Activated naive CD8-positive, alpha-beta T cell treated with anti-CD3 and anti-CD28 coated beads, Interleukin-2, amount 10 ng/mL, durations not matched to agents 7 days and 5 days (primary cell): Measurements from ENCODE around the gene ANO2. TPM values are rescaled to one million over a fixed set of nuclear protein-coding genes. Genes with fewer than 3 reads are reported as not detected.

ENCODE experiments used
- ATAC-seq: fragments of 150-1000 bp; cut with Tn5 transposase; one replicate; pipeline ENCODE4 v1.10.0; 2021; ENCODE audit warnings: low read depth, moderate library complexity
- POLR2A ChIA-PET: fragments of 350-600 bp; sonication (Branson Sonifier 250); formaldehyde crosslinking; loops from one replicate; lab custom pipeline; 2021; ENCODE audit warnings: antibody characterized with exemption; lab: Charles Lee
- DNase-seq: peaks from one replicate; pipeline ENCODE4 v3.0.0; 2021
- H3K27ac Mint-ChIP-seq: one replicate; pipeline ENCODE4 v1.8.0; 2022; ENCODE audit warnings: mild to moderate bottlenecking, mixed read lengths
- H3K27me3 Mint-ChIP-seq: one replicate; pipeline ENCODE4 v1.8.0; 2022; ENCODE audit warnings: mild to moderate bottlenecking, moderate library complexity, mixed read lengths
- H3K36me3 Mint-ChIP-seq: one replicate; pipeline ENCODE4 v1.8.0; 2021; ENCODE audit warnings: mild to moderate bottlenecking, mixed read lengths
- H3K4me1 Mint-ChIP-seq: one replicate; pipeline ENCODE4 v1.8.0; 2021; ENCODE audit warnings: mixed read lengths
- H3K4me3 Mint-ChIP-seq: one replicate; pipeline ENCODE4 v1.8.0; 2022; ENCODE audit warnings: mild to moderate bottlenecking, moderate library complexity, mixed read lengths
- H3K9me3 Mint-ChIP-seq: one replicate; pipeline ENCODE4 v1.8.0; 2021; ENCODE audit warnings: mixed read lengths
- total RNA-seq, 2 experiments: library from RNA; stranded (reverse); gene quantifications; one replicate each; pipeline ENCODE4 v1.2.3, GENCODE V29; 2021

Gene ANO2
- total RNA-seq, 2 experiments from 2014 or later = not detected

DNA sequence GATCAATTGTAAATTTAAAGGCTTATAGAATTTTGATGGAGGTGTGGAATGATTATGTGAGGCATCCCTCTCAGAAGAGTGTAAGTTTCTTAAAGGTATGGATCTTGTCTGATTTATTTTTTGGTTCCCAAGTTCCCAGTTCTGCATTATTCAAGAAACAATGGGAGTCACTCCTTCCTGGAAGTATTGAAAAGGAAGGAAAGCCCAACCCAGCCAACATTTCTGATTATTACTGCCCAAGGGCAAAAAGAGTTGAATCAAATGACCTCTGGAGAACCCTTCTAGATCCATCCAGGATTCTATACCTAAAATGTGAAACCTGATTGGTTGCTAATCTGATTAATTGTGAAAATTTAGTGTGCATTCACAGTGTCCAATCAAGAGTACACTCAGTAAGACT lies 166.2 kb downstream of the ANO2 start:
- POLR2A ChIA-PET = no interaction called here
- Mint-ChIP-seq H3K36me3 (no peaks in the 10 kb centered on the region), H3K9me3 (no peaks in the 10 kb centered on the region), H3K4me3 (no peak overlapping the region), H3K4me1 (no peaks in the 10 kb centered on the region), H3K27ac (no peak overlapping the region), H3K27me3 (peaks cover 13% of the 10 kb centered on the region)
- ATAC-seq (no peak), DNase-seq (no peak)

DNA sequence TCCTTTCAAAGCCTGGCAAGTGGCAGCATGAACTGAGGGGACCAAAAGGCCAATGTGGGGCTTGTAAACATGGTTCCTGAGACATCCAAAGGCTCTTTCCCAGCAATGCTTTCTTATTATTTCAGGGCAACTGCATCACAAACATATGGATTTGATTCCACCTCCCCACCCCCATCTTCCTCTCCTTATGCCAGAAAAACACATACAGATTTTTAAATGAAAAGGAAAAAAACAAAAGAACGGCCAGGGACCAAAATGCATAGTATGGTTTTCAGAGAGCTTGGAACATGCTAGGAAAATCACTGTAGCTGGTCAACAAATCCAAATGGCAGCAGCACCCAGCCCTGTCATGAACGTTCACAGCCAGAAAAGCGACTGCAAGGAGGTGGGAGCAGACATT lies 167.6 kb downstream of the ANO2 start:
- H3K27me3 Mint-ChIP-seq = peaks cover 16% of the 10 kb centered on the region
- no peak for ATAC-seq

DNA sequence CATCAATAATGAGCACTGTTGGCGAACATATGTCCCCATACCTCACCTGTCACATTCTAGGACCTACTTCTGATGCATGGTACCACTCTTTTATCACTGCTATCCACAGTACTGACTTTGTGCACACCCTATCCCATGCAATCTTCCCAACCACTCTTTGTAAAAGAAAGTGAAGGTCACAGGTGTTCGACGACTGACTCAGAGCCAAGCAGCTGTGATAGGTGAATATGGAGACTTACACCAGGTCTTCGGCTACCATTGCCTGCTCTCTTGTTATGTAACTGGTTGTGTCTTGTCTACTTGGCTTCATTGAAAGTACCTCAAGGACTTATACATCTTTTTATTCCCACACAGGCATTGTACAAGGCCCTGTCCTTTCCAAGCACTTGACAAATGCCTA lies 169.0 kb downstream of the ANO2 start:
- no peak overlapping the region for H3K27ac Mint-ChIP-seq
- POLR2A ChIA-PET = no interaction called here
- no peaks in the 10 kb centered on the region for H3K4me1 Mint-ChIP-seq
- peaks cover 16% of the 10 kb centered on the region for H3K27me3 Mint-ChIP-seq
- no peak for ATAC-seq
- H3K36me3 Mint-ChIP-seq = no peaks in the 10 kb centered on the region
- no peak for DNase-seq
- H3K9me3 Mint-ChIP-seq = no peaks in the 10 kb centered on the region
- H3K4me3 Mint-ChIP-seq = no peak overlapping the region

More for the DNA sequence above, 167.6 kb downstream of the ANO2 start:
- Mint-ChIP-seq H3K36me3 (no peaks in the 10 kb centered on the region), H3K27ac (no peak overlapping the region), H3K9me3 (no peaks in the 10 kb centered on the region), H3K4me1 (no peaks in the 10 kb centered on the region), H3K4me3 (no peak overlapping the region)
- DNase-seq = no peak
- POLR2A ChIA-PET = no interaction called here

DNA sequence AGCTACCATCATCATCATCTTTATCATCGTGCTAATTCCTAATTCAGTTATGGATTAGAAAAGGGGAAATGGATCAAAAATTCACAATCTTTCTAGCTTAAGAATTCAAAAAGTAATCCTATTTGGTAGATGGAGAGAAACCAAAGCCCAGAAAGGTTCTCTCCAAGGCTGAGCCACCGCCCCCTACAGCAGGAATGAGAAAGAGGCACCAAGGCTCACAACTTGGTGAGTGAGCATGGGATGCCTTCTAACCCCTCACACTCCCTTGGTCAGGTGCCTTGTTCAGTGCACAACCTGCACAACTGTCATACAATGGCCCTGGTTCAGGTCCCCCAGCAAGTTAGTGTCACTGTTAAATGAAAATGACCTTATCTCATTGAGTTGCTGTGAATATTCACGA lies 171.5 kb downstream of the ANO2 start:
- H3K27me3 Mint-ChIP-seq = peaks cover 15% of the 10 kb centered on the region
- no peaks in the 10 kb centered on the region for H3K36me3 Mint-ChIP-seq
- DNase-seq (no peak), ATAC-seq (no peak)
- H3K27ac Mint-ChIP-seq = no peak overlapping the region
- no peaks in the 10 kb centered on the region for H3K4me1 Mint-ChIP-seq
- POLR2A ChIA-PET = no interaction called here
- H3K9me3 Mint-ChIP-seq = no peaks in the 10 kb centered on the region
- no peak overlapping the region for H3K4me3 Mint-ChIP-seq

DNA sequence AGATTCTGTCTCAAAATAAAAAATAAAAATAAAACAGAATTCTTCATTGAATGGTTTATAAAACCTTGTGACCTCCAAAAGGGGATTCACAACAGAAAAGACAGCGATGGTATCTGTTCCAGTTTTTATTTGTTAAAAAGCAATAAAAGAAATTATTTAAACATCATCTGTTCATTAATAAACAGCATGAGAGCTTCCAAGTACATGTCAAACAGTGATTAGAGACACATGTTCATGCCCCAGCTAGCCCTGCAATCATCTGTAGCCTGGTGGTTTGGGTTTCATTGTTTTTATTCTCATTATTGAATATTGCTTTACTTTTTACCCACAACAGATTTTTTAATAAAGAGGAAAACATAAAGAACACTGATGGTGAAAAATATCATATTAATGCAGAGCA lies 173.3 kb downstream of the ANO2 start:
- POLR2A ChIA-PET = no interaction called here
- H3K27me3 Mint-ChIP-seq = peaks cover 5% of the 10 kb centered on the region
- DNase-seq (no peak), ATAC-seq (no peak)
- no peak overlapping the region for H3K27ac Mint-ChIP-seq
- H3K9me3 Mint-ChIP-seq = no peaks in the 10 kb centered on the region
- H3K4me1 Mint-ChIP-seq = no peaks in the 10 kb centered on the region
- H3K4me3 Mint-ChIP-seq = no peak overlapping the region
- H3K36me3 Mint-ChIP-seq = no peaks in the 10 kb centered on the region

DNA sequence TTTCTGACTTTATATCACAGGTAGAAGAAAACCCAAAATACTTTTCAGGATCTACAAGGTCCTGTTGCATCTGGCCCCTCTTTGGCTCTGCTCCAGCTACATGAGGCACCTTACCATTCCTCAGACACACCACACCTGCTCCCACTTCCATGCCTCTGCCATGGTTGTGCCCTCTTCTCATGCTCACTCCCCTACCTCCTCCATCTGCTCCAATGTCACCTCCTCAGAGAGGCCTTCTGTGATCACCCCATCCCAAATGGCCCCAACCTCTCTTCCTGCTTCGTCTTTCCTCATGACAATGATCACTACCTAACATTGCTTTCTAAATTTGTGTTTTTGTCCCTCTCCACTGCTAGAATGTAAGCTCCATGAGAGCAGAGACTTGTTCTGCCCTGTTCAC lies 174.3 kb downstream of the ANO2 start:
- DNase-seq (no peak), ATAC-seq (no peak)
- Mint-ChIP-seq H3K4me3 (no peak overlapping the region), H3K27me3 (peaks cover 3% of the 10 kb centered on the region), H3K27ac (no peak overlapping the region), H3K36me3 (no peaks in the 10 kb centered on the region), H3K4me1 (no peaks in the 10 kb centered on the region), H3K9me3 (no peaks in the 10 kb centered on the region)
- POLR2A ChIA-PET = no interaction called here

DNA sequence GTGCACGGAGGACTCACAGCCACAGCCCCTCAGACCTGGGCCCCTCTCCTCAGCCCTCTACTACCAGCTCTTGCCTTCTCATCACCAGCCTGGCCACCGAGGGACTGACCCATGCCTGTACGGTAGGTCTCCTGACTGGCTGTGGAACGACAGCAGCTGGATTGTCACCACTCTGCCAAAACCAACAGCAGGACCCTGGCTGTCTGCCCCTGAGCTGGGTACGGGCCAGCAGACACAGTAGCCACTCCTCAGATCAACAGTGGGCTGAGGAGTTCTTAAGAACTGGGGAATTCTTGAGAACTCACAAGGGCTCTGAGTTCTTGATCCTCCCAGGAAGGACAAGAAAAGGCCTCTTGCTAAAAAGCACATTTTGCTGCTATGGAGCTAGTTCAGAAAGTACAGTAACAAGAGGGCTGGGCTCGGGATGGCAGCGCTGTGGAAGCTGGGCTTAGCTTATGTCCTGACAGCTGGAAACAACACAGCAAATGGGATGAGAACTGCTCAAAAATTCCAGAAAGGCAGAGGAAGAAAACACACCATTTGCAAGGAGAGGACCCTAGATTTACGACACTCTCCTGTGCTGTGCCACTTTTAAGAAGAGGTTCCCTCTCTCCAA lies 176.4 kb downstream of the ANO2 start:
- ATAC-seq (no peak), DNase-seq (no peak)
- no peaks in the 10 kb centered on the region for H3K36me3 Mint-ChIP-seq
- no peaks in the 10 kb centered on the region for H3K9me3 Mint-ChIP-seq
- H3K27ac Mint-ChIP-seq = no peak overlapping the region
- H3K27me3 Mint-ChIP-seq = peaks cover 2% of the 10 kb centered on the region
- POLR2A ChIA-PET = no interaction called here
- H3K4me3 Mint-ChIP-seq = no peak overlapping the region
- no peaks in the 10 kb centered on the region for H3K4me1 Mint-ChIP-seq

DNA sequence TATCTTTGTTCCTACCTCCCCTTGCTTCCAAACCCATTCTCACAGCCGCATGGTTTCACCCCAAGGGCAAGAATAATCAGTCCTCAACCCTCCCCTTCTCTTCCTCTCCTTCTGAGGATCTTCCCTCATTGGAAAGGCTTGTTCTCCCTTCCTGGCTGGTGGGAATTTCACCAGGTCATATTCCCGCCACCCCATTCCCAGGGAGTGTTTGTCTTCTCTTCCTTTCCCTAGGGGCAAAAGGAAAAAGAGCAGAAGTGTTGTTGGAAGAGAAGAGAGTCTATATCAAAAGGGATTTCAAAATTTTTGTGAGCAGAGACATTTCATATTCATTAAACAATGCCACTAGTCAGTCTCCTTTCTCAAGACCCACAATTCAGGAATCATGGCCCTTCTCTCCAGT lies 176.9 kb downstream of the ANO2 start:
- no peaks in the 10 kb centered on the region for H3K9me3 Mint-ChIP-seq
- ATAC-seq = no peak
- POLR2A ChIA-PET = no interaction called here
- no peak overlapping the region for H3K27ac Mint-ChIP-seq
- no peaks in the 10 kb centered on the region for H3K36me3 Mint-ChIP-seq
- no peak overlapping the region for H3K4me3 Mint-ChIP-seq
- no peaks in the 10 kb centered on the region for H3K4me1 Mint-ChIP-seq
- peaks cover 4% of the 10 kb centered on the region for H3K27me3 Mint-ChIP-seq
- no peak for DNase-seq

DNA sequence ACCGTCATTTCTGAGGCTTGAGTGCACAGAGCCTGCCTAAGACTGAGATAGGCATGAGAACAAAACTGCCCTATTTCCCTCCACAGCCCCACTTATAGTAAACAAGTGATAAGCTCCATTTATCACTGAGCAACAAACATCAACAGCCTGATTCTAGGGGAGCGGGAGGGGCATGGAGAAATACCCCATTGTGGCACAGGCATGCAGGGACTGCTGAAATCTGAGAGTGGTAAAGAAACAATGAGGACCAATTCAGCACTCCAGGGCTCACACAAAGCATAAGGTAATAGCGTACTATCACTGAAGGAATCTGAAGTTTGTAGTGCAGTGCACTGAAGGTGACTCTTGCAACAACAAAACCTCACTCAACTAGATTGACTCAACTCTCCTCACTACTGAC lies 186.7 kb downstream of the ANO2 start:
- no peak for ATAC-seq
- no peaks in the 10 kb centered on the region for H3K9me3 Mint-ChIP-seq
- H3K36me3 Mint-ChIP-seq = no peaks in the 10 kb centered on the region
- peaks cover 35% of the 10 kb centered on the region for H3K27me3 Mint-ChIP-seq
- POLR2A ChIA-PET = no interaction called here
- no peak overlapping the region for H3K27ac Mint-ChIP-seq
- H3K4me1 Mint-ChIP-seq = no peaks in the 10 kb centered on the region
- no peak for DNase-seq
- no peak overlapping the region for H3K4me3 Mint-ChIP-seq

DNA sequence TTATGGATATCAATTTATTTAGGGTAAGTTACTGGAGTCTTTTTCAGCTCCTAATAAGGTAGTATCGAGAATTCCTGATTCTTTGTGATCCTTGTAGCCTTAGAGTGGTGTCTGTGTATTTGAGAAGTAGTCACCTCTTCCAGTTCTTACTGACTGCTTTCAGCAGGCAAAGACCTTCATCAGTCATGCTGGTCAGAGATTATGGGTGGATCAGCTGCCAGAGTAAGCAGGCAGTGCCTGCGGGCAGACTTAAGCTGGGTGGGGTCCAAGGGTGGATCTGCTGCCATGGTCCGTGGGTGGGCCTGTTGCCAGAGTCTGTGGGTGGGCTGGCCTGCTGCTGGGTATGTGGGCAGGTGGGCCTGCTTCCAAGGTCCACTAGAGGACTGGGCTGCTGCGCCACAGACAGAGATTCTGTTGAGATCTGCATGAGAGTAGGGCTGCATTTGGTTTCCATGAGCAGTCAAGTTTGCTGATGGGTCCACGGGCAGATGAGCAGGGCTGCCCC lies 188.7 kb downstream of the ANO2 start:
- Mint-ChIP-seq H3K9me3 (no peaks in the 10 kb centered on the region), H3K4me3 (no peak overlapping the region), H3K27me3 (peaks cover 27% of the 10 kb centered on the region), H3K36me3 (no peaks in the 10 kb centered on the region), H3K27ac (no peak overlapping the region), H3K4me1 (no peaks in the 10 kb centered on the region)
- POLR2A ChIA-PET = no interaction called here
- no peak for DNase-seq
- no peak for ATAC-seq

DNA sequence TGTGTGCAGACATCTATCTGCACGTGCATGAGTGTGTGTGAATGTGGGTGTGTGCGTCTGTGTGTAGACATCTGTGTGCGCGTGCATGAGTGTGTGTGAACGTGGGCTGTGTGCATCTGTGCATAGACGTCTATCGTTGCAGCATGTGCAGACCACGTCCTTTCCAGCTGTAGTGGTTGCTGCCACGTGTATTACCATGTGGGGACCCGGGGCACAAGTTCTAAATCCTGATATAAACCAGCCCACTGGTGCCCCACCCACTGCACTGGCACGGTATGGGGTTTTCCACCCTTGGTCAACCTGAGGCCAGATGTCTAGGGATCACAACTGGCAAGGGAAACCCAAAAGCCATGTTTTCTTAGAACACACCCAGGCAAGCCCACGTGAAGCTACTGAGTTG lies 197.0 kb downstream of the ANO2 start:
- POLR2A ChIA-PET = no interaction called here
- ATAC-seq = no peak
- no peak overlapping the region for H3K4me3 Mint-ChIP-seq

DNA sequence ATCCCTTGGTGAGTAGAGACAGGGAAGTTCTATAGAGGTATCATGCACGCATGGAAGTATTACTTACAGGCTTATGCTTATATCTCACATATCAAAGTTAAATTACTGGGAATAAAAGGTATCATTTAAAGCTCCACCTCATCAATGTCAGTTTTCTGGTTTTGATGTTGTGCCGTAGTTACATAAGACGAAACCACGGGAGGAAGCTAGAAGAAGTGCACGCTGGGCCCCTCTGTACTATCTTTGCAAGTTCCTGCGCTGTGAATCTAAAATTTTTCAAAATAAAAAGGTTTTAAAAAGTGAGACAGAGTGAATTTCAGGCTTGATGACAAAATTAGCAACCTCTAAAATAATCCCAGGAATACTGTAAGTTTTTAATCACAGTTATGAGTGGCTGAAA lies 198.1 kb downstream of the ANO2 start:
- peaks cover 2% of the 10 kb centered on the region for H3K27me3 Mint-ChIP-seq
- no peaks in the 10 kb centered on the region for H3K36me3 Mint-ChIP-seq
- H3K4me3 Mint-ChIP-seq = no peak overlapping the region
- peaks cover 10% of the 10 kb centered on the region for H3K4me1 Mint-ChIP-seq
- ATAC-seq = no peak
- no peaks in the 10 kb centered on the region for H3K9me3 Mint-ChIP-seq
- POLR2A ChIA-PET = no interaction called here
- H3K27ac Mint-ChIP-seq = no peak overlapping the region
- no peak for DNase-seq

More for the DNA sequence above, 197.0 kb downstream of the ANO2 start:
- Mint-ChIP-seq H3K27ac (no peak overlapping the region), H3K36me3 (no peaks in the 10 kb centered on the region), H3K4me1 (peaks cover 10% of the 10 kb centered on the region), H3K27me3 (peaks cover 2% of the 10 kb centered on the region), H3K9me3 (no peaks in the 10 kb centered on the region)
- no peak for DNase-seq

DNA sequence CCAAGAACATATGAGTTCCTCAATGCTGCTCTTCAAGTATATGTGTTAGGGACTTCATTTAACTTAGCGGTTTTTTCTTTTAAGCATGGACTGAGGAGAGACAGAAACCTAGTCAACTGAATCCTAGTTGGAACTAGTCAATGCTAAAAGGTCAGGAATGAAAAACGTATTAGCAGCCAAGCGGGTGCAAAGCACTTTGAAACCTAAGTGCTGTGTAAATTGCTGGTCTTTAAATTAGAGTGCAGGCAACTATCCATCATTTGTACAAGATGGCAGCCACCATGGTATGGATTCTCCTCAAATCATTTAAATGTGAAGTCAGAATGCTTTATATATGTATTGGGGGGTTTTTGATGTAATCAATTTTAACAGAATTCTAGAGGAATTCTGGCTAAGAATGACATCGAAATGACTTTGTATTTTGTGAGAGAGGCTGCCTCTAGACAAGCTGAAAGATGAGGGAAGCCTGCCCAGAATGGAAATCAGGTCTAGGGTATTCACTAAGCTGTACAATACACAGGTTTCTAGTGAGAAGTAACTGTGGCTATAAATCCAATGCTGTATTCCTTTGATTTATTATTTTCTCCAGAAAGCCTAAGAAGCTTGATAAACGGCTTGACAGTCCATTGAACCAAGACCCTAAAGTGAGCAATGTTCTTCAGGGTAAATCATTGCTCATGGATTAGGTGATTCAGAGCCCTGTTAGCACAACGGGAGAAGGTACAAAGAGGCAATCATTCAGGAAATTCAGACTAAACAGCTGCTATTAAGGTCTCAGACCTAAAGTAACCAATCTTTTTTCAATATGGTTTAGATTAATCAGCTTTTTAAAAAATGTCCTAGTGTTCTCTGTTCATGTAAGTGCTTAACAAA lies 198.8 kb downstream of the ANO2 start:
- DNase-seq (no peak), ATAC-seq (no peak)
- peaks cover 2% of the 10 kb centered on the region for H3K27me3 Mint-ChIP-seq
- no peak overlapping the region for H3K4me3 Mint-ChIP-seq
- H3K9me3 Mint-ChIP-seq = no peaks in the 10 kb centered on the region
- peaks cover 10% of the 10 kb centered on the region for H3K4me1 Mint-ChIP-seq
- no peak overlapping the region for H3K27ac Mint-ChIP-seq
- POLR2A ChIA-PET = no interaction called here
- no peaks in the 10 kb centered on the region for H3K36me3 Mint-ChIP-seq
